CD4-positive, CD25-positive, alpha-beta regulatory T cell (primary cell): ENCODE results near the gene BCAP31. TPM values are rescaled to one million over a fixed set of nuclear protein-coding genes. Genes with fewer than 3 reads are reported as not detected.

Experiments used
- ATAC-seq, 2 donors: fragments of 150-1000 bp; cut with Tn5 transposase; one replicate each; pipeline ENCODE4 v1.10.0; 2021; ENCODE audit warnings: low read depth in 2 of 2, moderate number of reproducible peaks in 2 of 2, moderate library complexity in 1 of 2
- DNase-seq, 3 donors: peaks; one replicate each; pipeline versions ENCODE4 v3.0.0 to v3.0.0-alpha.2; 2012 to 2022; ENCODE audit warnings: mixed read lengths in 1 of 3
- H3K27ac ChIP-seq: one replicate; pipeline ENCODE4 v1.7.0; 2013; ENCODE audit warnings: mild to moderate bottlenecking, low read length; ENCODE audit not compliant: insufficient read depth, poor library complexity, severe bottlenecking
- H3K27me3 ChIP-seq: one replicate; pipeline ENCODE4 v1.7.0; 2013; ENCODE audit warnings: low read length; ENCODE audit not compliant: control insufficient read depth, insufficient read depth
- H3K36me3 ChIP-seq: one replicate; pipeline ENCODE4 v1.7.0; 2013; ENCODE audit warnings: mild to moderate bottlenecking, low read length, moderate library complexity; ENCODE audit not compliant: control insufficient read depth, insufficient read depth
- H3K4me1 ChIP-seq: 2 replicates; pipeline ENCODE4 v1.7.0; 2013; ENCODE audit warnings: mild to moderate bottlenecking, low read length; ENCODE audit not compliant: insufficient read depth, control insufficient read depth, poor library complexity, severe bottlenecking
- H3K4me3 ChIP-seq: one replicate; pipeline ENCODE4 v1.7.0; 2013; ENCODE audit warnings: low read depth, mild to moderate bottlenecking, low read length, moderate library complexity
- H3K9me3 ChIP-seq, 2 experiments: 1 replicate in 1 of 2; 2 replicates in 1 of 2; pipeline ENCODE4 v1.7.0; 2013; ENCODE audit warnings: low read length in 2 of 2, mild to moderate bottlenecking in 1 of 2, moderate library complexity in 1 of 2; ENCODE audit not compliant: control insufficient read depth in 2 of 2
- H3K27ac Mint-ChIP-seq, 3 donors: one replicate each; pipeline ENCODE4 v1.8.0; 2020 to 2022; ENCODE audit warnings: mild to moderate bottlenecking in 3 of 3, mixed read lengths in 3 of 3, moderate library complexity in 2 of 3
- H3K27me3 Mint-ChIP-seq: one replicate; pipeline ENCODE4 v1.8.0; 2022; ENCODE audit warnings: mild to moderate bottlenecking, mixed read lengths
- H3K36me3 Mint-ChIP-seq: one replicate; pipeline ENCODE4 v1.8.0; 2020; ENCODE audit warnings: mixed read lengths
- H3K4me1 Mint-ChIP-seq, 4 donors: one replicate each; pipeline ENCODE4 v1.8.0; 2020 to 2022; ENCODE audit warnings: mixed read lengths in 4 of 4, mild to moderate bottlenecking in 1 of 4
- H3K4me3 Mint-ChIP-seq, 4 donors: one replicate each; pipeline ENCODE4 v1.8.0; 2020 to 2022; ENCODE audit warnings: mild to moderate bottlenecking in 4 of 4, mixed read lengths in 4 of 4, moderate library complexity in 3 of 4
- H3K9me3 Mint-ChIP-seq, 7 donors: one replicate each; pipeline ENCODE4 v1.8.0; 2020 to 2022; ENCODE audit warnings: mixed read lengths in 7 of 7, mild to moderate bottlenecking in 3 of 7, moderate library complexity in 2 of 7
- polyA plus RNA-seq, 4 donors: library from polyadenylated mRNA; unstranded; fragments of 300-500 nt; fragmentation: Illumina TruSeq; gene quantifications; one replicate each; pipeline ENCODE4 v1.2.3, GENCODE V29; 2021
- total RNA-seq: library from RNA; stranded (reverse); gene quantifications from one replicate; pipeline ENCODE4 v1.2.3, GENCODE V29; 2022

The BCAP31 gene
- total RNA-seq = 99.9 TPM
- polyA plus RNA-seq = 100 to 1,000 TPM; 261 to 318 (median 276) TPM

- peaks cover 46% of the 10 kb centered on the region for H3K4me1 ChIP-seq
Observed at GRCh38 chrX:153724252-153725038, at the start of gene BCAP31, which contains the start of gene ABCD1. TSS of gene BCAP31 (minus strand) at chrX:153724387. CDS start at chrX:153723244, 1,143 bp downstream. TSS of gene ABCD1 (plus strand) at chrX:153724856. CDS start at chrX:153725267, 411 bp downstream.

DNA sequence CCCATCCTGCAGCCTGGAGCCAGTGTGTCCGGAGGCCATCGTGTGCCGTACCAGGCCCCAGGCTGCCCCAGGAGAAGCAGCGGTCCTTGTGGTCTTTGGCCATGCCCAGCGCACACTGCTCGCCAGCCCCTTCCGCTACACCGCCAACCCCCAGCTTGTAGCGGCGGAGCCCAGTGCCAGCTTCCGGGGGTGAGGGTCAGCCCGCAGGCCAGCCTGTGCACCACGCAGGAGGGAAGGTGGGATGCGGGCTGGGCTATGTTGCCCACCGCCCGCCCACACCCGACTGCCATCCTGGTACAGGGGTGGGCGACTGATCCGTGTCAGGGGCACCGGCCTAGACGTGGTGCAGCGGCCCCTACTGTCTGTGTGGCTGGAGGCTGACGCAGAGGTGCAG is 49.0 kb upstream of the BCAP31 start:
- Histone ChIP-seq H3K27ac (no peak overlapping the region), H3K4me1 (no peaks in the 10 kb centered on the region), H3K27me3 (no peaks in the 10 kb centered on the region), H3K4me3 (no peak overlapping the region), H3K9me3 (no peaks in the 10 kb centered on the region), H3K36me3 (no peaks in the 10 kb centered on the region)
- no peak overlapping the region for H3K27ac Mint-ChIP-seq
- no peaks in the 10 kb centered on the region for H3K27me3 Mint-ChIP-seq
- ATAC-seq (no peak), DNase-seq (no peak)
- H3K4me3 Mint-ChIP-seq = no peak overlapping the region
- no peaks in the 10 kb centered on the region for H3K4me1 Mint-ChIP-seq
- no peaks in the 10 kb centered on the region for H3K9me3 Mint-ChIP-seq
- H3K36me3 Mint-ChIP-seq = no peaks in the 10 kb centered on the region

More at GRCh38 chrX:153724252-153725038, at the start of gene BCAP31, which contains the start of gene ABCD1:
- Mint-ChIP-seq H3K4me3 (peak within 1 kb of the TSS; percentile 86 to 94 (median 90)), H3K36me3 (peaks cover 6% of the 10 kb centered on the region), H3K9me3 (peaks cover 0 to 1% (median 0%) of the 10 kb centered on the region in 7 donors), H3K4me1 (peaks cover 0 to 38% (median 9%) of the 10 kb centered on the region in 4 donors), H3K27me3 (no peaks in the 10 kb centered on the region), H3K27ac (peak within 1 kb of the TSS; percentile 75 to 94 (median 87))
- no peaks in the 10 kb centered on the region for H3K27me3 ChIP-seq
- peak within 1 kb of the TSS; percentile 64 for H3K4me3 ChIP-seq
- peaks cover 13% of the 10 kb centered on the region for H3K36me3 ChIP-seq
- peak within 1 kb of the TSS; percentile 76 for H3K27ac ChIP-seq
- DNase-seq (peak; percentile 81 to 91 (median 89)), ATAC-seq (peak; percentile 75 to 77)
- no peaks in the 10 kb centered on the region for H3K9me3 ChIP-seq

DNA sequence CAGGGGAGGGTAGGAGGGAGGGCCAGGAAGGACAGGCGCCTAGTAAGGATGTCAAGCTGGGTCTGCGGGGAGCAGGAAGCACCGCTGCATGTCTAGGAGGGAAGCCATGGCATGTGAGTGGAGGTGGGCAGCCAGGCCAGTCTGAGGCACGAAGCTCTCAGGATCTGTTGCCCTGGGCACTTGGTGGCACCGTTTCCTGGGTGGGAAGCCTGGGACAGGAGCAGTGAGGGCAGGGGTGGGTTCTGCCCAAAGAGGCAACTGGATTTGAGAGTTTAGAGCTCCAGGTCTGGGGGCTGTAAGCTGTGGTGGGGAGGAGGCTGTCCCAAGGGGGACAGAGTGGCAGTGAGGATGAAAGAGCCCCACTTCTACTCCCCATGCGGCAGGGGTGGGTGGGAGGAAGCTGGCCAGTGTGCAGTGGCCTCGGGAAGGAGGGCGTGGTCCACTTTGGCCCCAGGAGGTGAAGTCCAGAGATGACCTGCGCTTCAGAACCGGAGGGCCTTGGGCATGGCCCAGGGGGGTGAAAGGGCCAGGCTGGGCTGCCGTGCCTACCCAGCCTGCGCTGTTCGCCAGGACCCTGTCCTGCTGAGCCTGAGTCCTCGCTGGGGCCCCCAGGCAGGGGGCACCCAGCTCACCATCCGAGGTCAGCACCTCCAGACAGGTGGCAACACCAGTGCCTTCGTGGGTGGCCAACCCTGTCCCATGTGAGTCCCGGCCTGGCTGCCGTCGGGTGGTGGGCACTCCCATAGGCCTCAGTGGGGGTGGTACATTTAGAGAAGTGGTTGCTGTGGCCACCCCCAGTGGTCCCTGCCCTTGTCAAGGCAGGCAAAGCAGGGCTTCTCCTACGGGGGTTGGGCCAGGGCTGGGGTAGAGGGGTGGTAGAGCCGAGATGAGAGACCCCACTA is 48.4 kb upstream of the BCAP31 start:
- Mint-ChIP-seq H3K4me3 (no peak overlapping the region), H3K27me3 (no peaks in the 10 kb centered on the region), H3K27ac (no peak overlapping the region), H3K4me1 (no peaks in the 10 kb centered on the region), H3K9me3 (no peaks in the 10 kb centered on the region), H3K36me3 (no peaks in the 10 kb centered on the region)
- ATAC-seq (no peak), DNase-seq (no peak)
- Histone ChIP-seq H3K36me3 (no peaks in the 10 kb centered on the region), H3K4me3 (no peak overlapping the region), H3K4me1 (no peaks in the 10 kb centered on the region), H3K9me3 (no peaks in the 10 kb centered on the region), H3K27ac (no peak overlapping the region), H3K27me3 (no peaks in the 10 kb centered on the region)

DNA sequence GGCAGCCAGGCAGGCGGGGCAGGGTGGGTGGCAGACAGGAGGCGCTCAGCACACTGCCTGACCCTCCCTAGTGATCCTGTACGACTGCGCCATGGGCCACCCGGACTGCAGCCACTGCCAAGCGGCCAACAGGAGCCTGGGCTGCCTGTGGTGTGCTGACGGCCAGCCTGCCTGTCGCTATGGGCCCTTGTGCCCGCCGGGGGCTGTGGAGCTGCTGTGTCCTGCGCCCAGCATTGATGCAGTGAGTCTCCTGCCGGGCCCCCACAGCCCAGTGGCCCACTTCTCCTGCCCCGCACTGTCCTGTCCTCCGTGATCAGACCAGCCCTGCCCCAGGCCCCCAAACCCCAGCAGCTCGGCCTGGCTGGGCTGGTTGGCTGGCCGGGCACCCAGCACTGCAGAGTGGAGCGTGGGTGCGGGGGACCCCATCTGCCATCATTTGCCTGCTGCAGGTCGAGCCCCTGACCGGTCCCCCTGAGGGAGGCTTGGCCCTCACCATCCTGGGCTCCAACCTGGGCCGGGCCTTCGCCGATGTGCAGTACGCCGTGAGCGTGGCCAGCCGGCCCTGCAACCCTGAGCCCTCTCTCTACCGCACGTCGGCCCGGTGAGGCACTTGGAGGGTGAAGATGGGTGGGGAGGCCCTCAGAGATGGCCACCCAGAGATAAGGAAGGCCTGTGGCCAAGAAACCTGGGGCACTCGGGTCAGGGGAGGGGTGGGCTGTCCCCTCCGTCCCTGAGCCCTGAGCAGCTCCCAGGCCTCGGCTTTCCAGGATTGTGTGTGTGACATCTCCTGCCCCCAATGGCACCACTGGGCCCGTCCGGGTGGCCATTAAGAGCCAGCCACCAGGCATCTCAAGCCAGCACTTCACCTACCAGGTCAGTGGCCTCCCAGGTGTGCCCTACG is 47.5 kb upstream of the BCAP31 start:
- H3K27ac ChIP-seq = no peak overlapping the region
- H3K27me3 ChIP-seq = no peaks in the 10 kb centered on the region
- H3K27ac Mint-ChIP-seq = no peak overlapping the region
- ATAC-seq (no peak), DNase-seq (no peak)
- no peaks in the 10 kb centered on the region for H3K27me3 Mint-ChIP-seq
- no peaks in the 10 kb centered on the region for H3K4me1 ChIP-seq
- H3K36me3 Mint-ChIP-seq = no peaks in the 10 kb centered on the region
- no peaks in the 10 kb centered on the region for H3K9me3 ChIP-seq
- H3K4me3 Mint-ChIP-seq = no peak overlapping the region
- no peak overlapping the region for H3K4me3 ChIP-seq
- no peaks in the 10 kb centered on the region for H3K36me3 ChIP-seq
- no peaks in the 10 kb centered on the region for H3K9me3 Mint-ChIP-seq
- no peaks in the 10 kb centered on the region for H3K4me1 Mint-ChIP-seq

GRCh38 chrX:153770601-153771414 is 46.6 kb upstream of the BCAP31 start:
- ATAC-seq (no peak), DNase-seq (no peak)
- H3K27ac ChIP-seq = no peak overlapping the region
- Mint-ChIP-seq H3K27me3 (no peaks in the 10 kb centered on the region), H3K9me3 (no peaks in the 10 kb centered on the region), H3K4me1 (no peaks in the 10 kb centered on the region), H3K4me3 (no peak overlapping the region), H3K36me3 (no peaks in the 10 kb centered on the region), H3K27ac (no peak overlapping the region)
- no peaks in the 10 kb centered on the region for H3K27me3 ChIP-seq
- no peaks in the 10 kb centered on the region for H3K36me3 ChIP-seq
- no peaks in the 10 kb centered on the region for H3K4me1 ChIP-seq
- no peaks in the 10 kb centered on the region for H3K9me3 ChIP-seq
- no peak overlapping the region for H3K4me3 ChIP-seq

DNA sequence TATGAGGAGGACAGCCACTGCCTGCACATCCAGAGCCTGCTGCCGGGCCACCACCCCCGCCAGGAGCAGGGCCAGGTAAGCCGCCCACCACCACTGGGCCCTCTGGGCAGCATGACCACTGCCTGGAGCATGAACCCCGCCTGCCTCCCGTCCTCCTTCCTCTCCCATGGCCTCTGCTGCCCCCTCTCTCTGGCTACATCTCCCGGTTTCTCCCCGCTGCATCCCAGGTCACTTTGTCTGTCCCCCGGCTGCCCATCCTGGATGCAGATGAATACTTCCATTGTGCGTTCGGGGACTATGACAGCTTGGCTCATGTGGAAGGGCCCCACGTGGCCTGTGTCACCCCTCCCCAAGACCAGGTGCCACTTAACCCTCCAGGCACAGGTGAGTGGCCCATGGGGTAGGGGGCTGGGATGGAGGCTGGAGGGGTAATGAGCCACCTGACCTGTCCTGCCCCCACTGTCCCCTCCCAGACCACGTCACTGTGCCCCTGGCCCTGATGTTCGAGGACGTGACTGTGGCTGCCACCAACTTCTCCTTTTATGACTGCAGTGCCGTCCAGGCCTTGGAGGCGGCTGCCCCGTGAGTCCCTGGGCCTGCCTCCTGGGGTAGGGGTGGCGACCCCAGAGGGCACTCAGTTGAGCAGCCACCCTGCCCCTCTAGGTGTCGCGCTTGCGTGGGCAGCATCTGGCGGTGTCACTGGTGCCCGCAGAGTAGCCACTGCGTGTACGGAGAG is 45.8 kb upstream of the BCAP31 start:
- H3K27me3 ChIP-seq = no peaks in the 10 kb centered on the region
- H3K27ac ChIP-seq = no peak overlapping the region
- Mint-ChIP-seq H3K36me3 (no peaks in the 10 kb centered on the region), H3K27me3 (no peaks in the 10 kb centered on the region), H3K27ac (no peak overlapping the region), H3K4me1 (no peaks in the 10 kb centered on the region), H3K4me3 (no peak overlapping the region), H3K9me3 (no peaks in the 10 kb centered on the region)
- no peak for DNase-seq
- no peak overlapping the region for H3K4me3 ChIP-seq
- H3K4me1 ChIP-seq = no peaks in the 10 kb centered on the region
- no peak for ATAC-seq
- no peaks in the 10 kb centered on the region for H3K9me3 ChIP-seq
- no peaks in the 10 kb centered on the region for H3K36me3 ChIP-seq
